IMR-90 (cell line): Measurements from ENCODE around the gene COL25A1. TPM values are rescaled to one million over a fixed set of nuclear protein-coding genes. Genes with fewer than 3 reads are reported as not detected.

ENCODE experiments used
- ATAC-seq: fragments of 200-7000 bp; cut with Tn5 transposase; 2 replicates; pipeline ENCODE4 v1.9.1; 2020; ENCODE audit warnings: low read depth, mild to moderate bottlenecking, moderate library complexity
- BruUV-seq: library from RNA; stranded (reverse); fragments of 400-500 nt; replicated peaks from 2 replicates; lab custom pipeline; 2021; lab: Mats Ljungman, UMichigan
- CTCF ChIA-PET: fragments of 300-600 bp; formaldehyde crosslinking; extraction: SDS; loops from one replicate; lab custom pipeline; 2021; ENCODE audit warnings: antibody characterized with exemption; lab: Yijun Ruan, JAX
- POLR2A ChIA-PET: fragments of 300-600 bp; sonication (Branson Sonifier 250); formaldehyde crosslinking; loops from one replicate; lab custom pipeline; 2022; ENCODE audit warnings: antibody characterized with exemption; ENCODE audit not compliant: unreplicated experiment; lab: Charles Lee
- DNase-seq: peaks from one replicate; pipeline ENCODE4 v3.0.0; 2013
- H2AFZ ChIP-seq: replicated peaks from 2 replicates; pipeline ENCODE3; 2013; ENCODE audit warnings: low read length, mild to moderate bottlenecking; ENCODE audit not compliant: poor library complexity
- H2AK5ac ChIP-seq: 2 replicates; pipeline ENCODE4 v1.6.1; 2013; ENCODE audit warnings: low read depth, low read length, inconsistent platforms
- H2AK9ac ChIP-seq: replicated peaks from 2 replicates; pipeline ENCODE3; 2013; ENCODE audit warnings: mild to moderate bottlenecking, low read depth, low read length, moderate library complexity; ENCODE audit not compliant: poor library complexity
- H2BK120ac ChIP-seq: 2 replicates; pipeline ENCODE4 v1.6.1; 2013; ENCODE audit warnings: low read depth, low read length, inconsistent platforms
- H2BK15ac ChIP-seq: 3 replicates; pipeline ENCODE4 v1.6.1; 2013; ENCODE audit warnings: low read depth, low read length, inconsistent platforms
- H2BK20ac ChIP-seq: 2 replicates; pipeline ENCODE4 v1.6.1; 2013; ENCODE audit warnings: low read depth, mild to moderate bottlenecking, inconsistent platforms, low read length, moderate library complexity
- H2BK5ac ChIP-seq: 2 replicates; pipeline ENCODE4 v1.6.1; 2013; ENCODE audit warnings: mild to moderate bottlenecking, low read depth, low read length, inconsistent platforms; ENCODE audit not compliant: poor library complexity, severe bottlenecking
- H3K14ac ChIP-seq: replicated peaks from 2 replicates; pipeline ENCODE4 v1.6.1; 2013; ENCODE audit warnings: low read depth, low read length, inconsistent platforms
- H3K18ac ChIP-seq: 2 replicates; pipeline ENCODE4 v1.6.1; 2013; ENCODE audit warnings: low read depth, low read length, control low read depth
- H3K23ac ChIP-seq: 2 replicates; pipeline ENCODE4 v1.6.1; 2013; ENCODE audit warnings: low read depth, low read length, inconsistent platforms
- H3K27ac ChIP-seq: 2 replicates; pipeline ENCODE4 v1.5.1; 2013; ENCODE audit warnings: mild to moderate bottlenecking, control low read depth, low read length; ENCODE audit not compliant: insufficient read depth
- H3K27me3 ChIP-seq: 2 replicates; pipeline ENCODE4 v1.6.1; 2013; ENCODE audit warnings: low read length; ENCODE audit not compliant: control insufficient read depth, insufficient read depth
- H3K36me3 ChIP-seq: 2 replicates; pipeline ENCODE4 v1.6.1; 2013; ENCODE audit warnings: low read length, mixed read lengths; ENCODE audit not compliant: control insufficient read depth, insufficient read depth
- H3K4ac ChIP-seq: 2 replicates; pipeline ENCODE4 v1.6.1; 2013; ENCODE audit warnings: low read depth, low read length, inconsistent platforms
- H3K4me1 ChIP-seq: 2 replicates; pipeline ENCODE4 v1.6.1; 2013; ENCODE audit warnings: low read length, mixed read lengths; ENCODE audit not compliant: control insufficient read depth, insufficient read depth
- H3K4me2 ChIP-seq: 2 replicates; pipeline ENCODE4 v1.6.1; 2013; ENCODE audit warnings: low read depth, mild to moderate bottlenecking, control low read depth, low read length, moderate library complexity
- H3K4me3 ChIP-seq: 2 replicates; pipeline ENCODE4 v1.5.1; 2013; ENCODE audit warnings: low read depth, mild to moderate bottlenecking, control low read depth, low read length, moderate library complexity; ENCODE audit not compliant: insufficient read depth
- H3K56ac ChIP-seq: 2 replicates; pipeline ENCODE4 v1.6.1; 2013; ENCODE audit warnings: low read length, inconsistent platforms; ENCODE audit not compliant: insufficient read depth; ENCODE audit errors: extremely low read depth
- H3K79me1 ChIP-seq, 2 experiments: 2 replicates each; pipeline ENCODE4 v1.6.1; 2013; ENCODE audit warnings: low read length in 2 of 2, inconsistent platforms in 1 of 2, low read depth in 1 of 2
- H3K9ac ChIP-seq: 2 replicates; pipeline ENCODE4 v1.6.1; 2013; ENCODE audit warnings: low read depth, low read length, control low read depth
- H3K9me1 ChIP-seq: 2 replicates; pipeline ENCODE4 v1.6.1; 2013; ENCODE audit warnings: low read length, inconsistent platforms; ENCODE audit not compliant: insufficient read depth
- H3K9me3 ChIP-seq: 2 replicates; pipeline ENCODE4 v1.6.1; 2013; ENCODE audit warnings: low read length; ENCODE audit not compliant: control insufficient read depth, insufficient read depth
- H4K20me1 ChIP-seq: 2 replicates; pipeline ENCODE4 v1.6.1; 2013; ENCODE audit warnings: low read length, inconsistent platforms; ENCODE audit not compliant: insufficient read depth
- H4K5ac ChIP-seq: 2 replicates; pipeline ENCODE4 v1.6.1; 2013; ENCODE audit warnings: mild to moderate bottlenecking, low read depth, low read length, control low read depth
- H4K8ac ChIP-seq, 2 experiments: 2 replicates each; pipeline ENCODE4 v1.6.1; 2013; ENCODE audit warnings: low read depth in 2 of 2, low read length in 2 of 2, control low read depth in 1 of 2, inconsistent platforms in 1 of 2
- H4K91ac ChIP-seq: 2 replicates; pipeline ENCODE4 v1.6.1; 2013; ENCODE audit warnings: low read depth, low read length, inconsistent platforms; ENCODE audit not compliant: insufficient read depth
- CEBPB ChIP-seq: IDR thresholded peaks from 2 replicates; pipeline ENCODE4 v1.6.1; 2012; ENCODE audit warnings: low read depth, low read length, improper control_type of control experiment
- WGBS, 2 experiments: methylation state at CpG; one replicate each; pipeline versions ENCODE4 v1.1.5 to v1.1.7; 2013; ENCODE audit warnings: missing lambda C conversion rate in 2 of 2; ENCODE audit not compliant: insufficient read length in 1 of 2; ENCODE audit errors: extremely low coverage in 2 of 2; 5-methylcytosine and 5-hydroxymethylcytosine counted together
- dilution Hi-C: fragments of 300-500 bp; cut with HindIII; formaldehyde crosslinking; loops from one replicate; pipeline ENCODE4 v1.14.3; 2018; ENCODE audit warnings: low sequenced_read_pairs; ENCODE audit not compliant: unreplicated experiment
- in situ Hi-C: fragments of 300-500 bp; cut with MboI; formaldehyde crosslinking; loops from 3 replicates; pipeline ENCODE4 v1.14.3; 2019; ENCODE audit warnings: low sequenced_read_pairs, inconsistent platforms, mixed read lengths
- intact Hi-C: fragments of 100-400 bp; cut with micrococcal nuclease; formaldehyde crosslinking; loops from 2 replicates; pipeline ENCODE4 v1.10.0; 2022
- polyA plus RNA-seq, 3 experiments: library from polyadenylated mRNA; depleted of rRNA; stranded (reverse); fragments of >200 nt; gene quantifications; 2 replicates each; pipeline ENCODE4 v1.2.3, GENCODE V29; 2012; ENCODE audit warnings: low replicate concordance in 1 of 3
- total RNA-seq: library from RNA; depleted of rRNA; stranded (reverse); fragments of >200 nt; gene quantifications from 2 replicates; pipeline ENCODE4 v1.2.3, GENCODE V29; 2012

The COL25A1 gene
- total and polyA plus RNA-seq, 2 of the 4 experiments (the other 2 are of a cell fraction): under 0.01 to 0.05 TPM

DNA sequence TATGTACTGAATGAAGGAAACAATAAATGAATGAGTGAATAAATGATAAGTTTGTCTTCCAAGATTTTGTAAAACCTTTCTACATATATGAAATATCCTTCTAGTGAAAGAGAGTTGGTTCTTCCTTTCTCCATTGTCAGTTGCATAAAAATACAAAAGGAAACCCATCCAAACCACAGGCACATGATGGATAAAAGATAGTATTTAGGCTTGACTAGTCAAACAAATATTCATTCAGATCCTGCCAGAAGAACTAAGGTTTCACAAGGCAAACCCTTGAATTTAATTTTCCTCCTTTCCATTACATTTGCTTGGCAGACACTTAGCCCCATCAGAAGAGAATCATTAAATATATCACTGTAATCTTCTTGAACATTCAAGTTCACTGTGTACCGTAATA, 208.4 kb downstream of the COL25A1 start:
- Histone ChIP-seq H2AK9ac (no peak overlapping the region), H3K56ac (no peak overlapping the region), H2BK15ac (no peak overlapping the region), H3K9me3 (no peaks in the 10 kb centered on the region), H3K18ac (no peak overlapping the region), H2BK120ac (no peak overlapping the region), H4K20me1 (no peaks in the 10 kb centered on the region), H2AK5ac (no peak overlapping the region), H3K36me3 (no peaks in the 10 kb centered on the region), H2BK5ac (no peak overlapping the region), H4K91ac (no peak overlapping the region), H3K79me1 (no peaks in the 10 kb centered on the region), H3K14ac (no peak overlapping the region), H3K4me1 (no peaks in the 10 kb centered on the region), H3K27ac (no peak overlapping the region), H3K27me3 (no peaks in the 10 kb centered on the region), H4K8ac (no peak overlapping the region), H4K5ac (no peak overlapping the region), H3K23ac (no peak overlapping the region), H2BK20ac (no peak overlapping the region), H2AFZ (no peak overlapping the region), H3K9ac (no peak overlapping the region), H3K9me1 (no peaks in the 10 kb centered on the region), H3K4me3 (no peak overlapping the region), H3K4ac (no peak overlapping the region), H3K4me2 (no peak overlapping the region)
- no TSS peak for BruUV-seq
- no peak for TF ChIP-seq CEBPB
- intact Hi-C loops: no loop called here
- DNase-seq: no peak
- dilution Hi-C loops: no loop called here
- POLR2A ChIA-PET: no interaction called here
- in situ Hi-C loops: no loop called here
- ATAC-seq: no peak
- CTCF ChIA-PET: no interaction called here
- WGBS, 2 experiments: no CpG with 5 or more reads among the region's 1 CpG
